Coronary artery (tissue), 2 donors: ENCODE measurements around the gene DTWD2.

Experiments used
- DNase-seq: peaks from one replicate; pipeline ENCODE4 v3.0.0-alpha.2; 2017; ENCODE audit warnings: low spot score
- H3K27ac ChIP-seq, 2 donors: fragments of 200-600 bp; sonication (generic); one replicate each; pipeline ENCODE4 v1.5.1; 2016 to 2019
- H3K4me3 ChIP-seq: fragments of 200-600 bp; sonication (generic); 2 replicates; pipeline ENCODE4 v1.5.1; 2016; ENCODE audit warnings: mild to moderate bottlenecking, moderate library complexity
- CTCF ChIP-seq: fragments of 200-600 bp; sonication (generic); IDR thresholded peaks from one replicate; pipeline ENCODE4 v1.5.1; 2019; ENCODE audit warnings: antibody characterized with exemption

DTWD2 gene

GRCh38 chr5:118946138-118946800, 42.1 kb downstream of the DTWD2 start:
- H3K27ac ChIP-seq, result no peak overlapping the region
- no peak overlapping the region for H3K4me3 ChIP-seq
- no peak for DNase-seq
- TF ChIP-seq CTCF, result no peak

- no peak for TF ChIP-seq CTCF
- DNase-seq, result no peak
- Histone ChIP-seq H3K27ac (no peak overlapping the region), H3K4me3 (no peak overlapping the region)
Measured at GRCh38 chr5:118937393-118938061, 50.8 kb downstream of the DTWD2 start.

- TF ChIP-seq CTCF, result no peak
- no peak overlapping the region for H3K4me3 ChIP-seq
- H3K27ac ChIP-seq, result no peak overlapping the region
- DNase-seq, result no peak
Measured at GRCh38 chr5:118933703-118934102, 54.6 kb downstream of the DTWD2 start.

GRCh38 chr5:118931564-118931963, 56.8 kb downstream of the DTWD2 start:
- Histone ChIP-seq H3K27ac (no peak overlapping the region), H3K4me3 (no peak overlapping the region)
- TF ChIP-seq CTCF, result no peak
- DNase-seq, result no peak

- no peak for TF ChIP-seq CTCF
- no peak for DNase-seq
- Histone ChIP-seq H3K27ac (no peak overlapping the region), H3K4me3 (no peak overlapping the region)
Measured at GRCh38 chr5:118924006-118924389, 64.3 kb downstream of the DTWD2 start.

GRCh38 chr5:118923295-118924005, 64.9 kb downstream of the DTWD2 start:
- no peak overlapping the region for H3K27ac ChIP-seq

More at GRCh38 chr5:118923295-118924005, 64.9 kb downstream of the DTWD2 start:
- TF ChIP-seq CTCF, result no peak
- no peak for DNase-seq
- H3K4me3 ChIP-seq, result no peak overlapping the region
